CD4-positive, alpha-beta T cell treated with Interleukin-6 for 4 hours (primary cell): ENCODE data around the gene FBXO15.

Experiments used
- DNase-seq: peaks from one replicate; pipeline ENCODE4 v3.0.0-alpha.2; 2020; ENCODE audit warnings: mixed read lengths

Gene FBXO15

DNA sequence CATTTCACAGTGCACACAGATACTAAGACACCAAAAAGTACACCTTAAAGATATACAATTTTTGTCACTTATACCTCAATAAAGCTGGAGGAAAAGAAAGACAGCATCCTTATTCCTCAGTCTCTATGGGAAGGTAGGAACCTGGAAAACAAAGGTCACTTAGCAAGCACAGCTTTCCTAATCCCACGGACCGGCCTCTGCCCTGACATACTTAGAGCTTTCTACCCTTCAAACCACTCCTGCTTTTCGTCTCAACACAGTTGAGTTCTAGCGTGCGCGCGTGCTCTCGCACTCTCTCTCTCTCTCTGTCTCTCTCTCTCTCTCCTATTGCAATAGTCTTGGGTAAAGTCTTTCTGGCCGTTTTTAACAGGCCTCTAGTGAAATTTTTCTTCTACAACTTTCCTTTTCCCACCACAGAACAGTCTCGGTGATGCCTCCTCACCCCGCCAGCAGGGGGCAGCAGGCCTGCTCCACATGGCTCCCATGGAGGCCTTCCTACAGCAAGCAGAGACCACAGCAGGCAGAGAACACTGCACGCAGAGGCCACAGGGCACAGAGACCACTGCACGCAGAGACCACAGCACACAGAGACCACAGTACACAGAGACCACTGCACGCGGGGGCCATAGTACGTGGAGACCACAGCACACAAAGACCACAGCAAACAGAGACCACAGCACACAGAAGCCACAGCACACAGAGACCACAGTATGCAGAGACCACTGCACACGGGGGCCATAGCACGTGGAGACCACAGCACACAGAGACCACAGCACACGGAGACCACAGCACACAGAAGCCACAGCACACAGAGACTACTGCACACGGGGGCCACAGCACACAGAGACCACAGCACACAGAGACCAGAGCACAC, 106.9 kb downstream of the FBXO15 start:
- peak; percentile 75 for DNase-seq

DNA sequence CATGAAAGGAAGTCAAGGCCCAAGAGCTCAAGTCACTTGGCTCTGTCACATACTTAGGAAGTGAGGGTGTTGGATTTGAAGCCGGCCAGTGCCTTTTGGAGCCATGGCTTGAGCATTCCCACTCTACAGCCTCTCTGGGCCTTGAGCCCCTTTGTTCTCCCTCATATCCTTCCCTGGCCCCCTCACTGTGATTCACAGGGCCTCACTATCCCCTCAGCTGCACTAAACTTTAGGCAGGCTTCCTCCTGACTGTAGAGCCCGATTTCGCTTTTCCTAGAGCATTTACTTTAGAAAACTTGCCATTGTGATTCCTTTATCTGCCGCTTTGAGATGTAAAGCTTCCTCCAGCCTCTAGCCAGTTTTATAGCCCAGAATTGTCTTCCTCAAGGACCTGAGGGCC, 107.6 kb downstream of the FBXO15 start:
- no peak for DNase-seq

DNA sequence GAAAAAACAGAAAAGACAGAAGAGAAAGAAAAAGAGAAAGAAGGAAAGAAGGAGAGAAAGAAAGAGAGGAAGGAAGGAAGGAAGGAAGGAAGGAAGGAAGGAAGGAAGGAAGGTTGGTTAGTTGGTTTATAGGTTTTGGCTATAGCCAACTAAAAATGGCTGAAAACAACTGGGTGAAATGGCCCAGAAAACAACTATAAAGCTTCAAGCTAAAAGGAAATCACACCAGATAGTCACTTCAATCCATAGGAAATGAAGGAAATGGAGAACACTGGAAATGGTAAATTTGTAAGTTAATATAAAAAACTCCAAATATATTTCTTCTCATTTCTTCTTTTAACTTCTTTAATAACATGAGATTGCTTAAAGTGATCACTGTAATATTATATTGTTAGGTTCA, 118.5 kb downstream of the FBXO15 start:
- no peak for DNase-seq
